SU-DHL-6 (cell line): Measurements from ENCODE around the gene SYNJ2.

Experiments
- H2AFZ ChIP-seq: fragments of 200-600 bp; sonication (generic); 2 replicates; pipeline ENCODE4 v1.6.1; 2014; ENCODE audit warnings: low read depth, mild to moderate bottlenecking, moderate library complexity, mixed read lengths, antibody characterized with exemption, low read length; ENCODE audit not compliant: severe bottlenecking
- H3F3A ChIP-seq: fragments of 200-600 bp; shearing (Covaris generic); 2 replicates; pipeline ENCODE4 v1.6.0; 2016; ENCODE audit warnings: antibody characterized with exemption, mild to moderate bottlenecking; ENCODE audit not compliant: insufficient read depth
- H3K27ac ChIP-seq: fragments of 200-600 bp; sonication (generic); 2 replicates; pipeline ENCODE4 v1.5.1; 2016; ENCODE audit warnings: low read depth, mild to moderate bottlenecking, low read length, moderate library complexity, mixed read lengths
- H3K27me3 ChIP-seq: fragments of 200-600 bp; sonication (generic), shearing (Covaris generic); 2 replicates; pipeline ENCODE4 v1.6.0; 2014; ENCODE audit warnings: mild to moderate bottlenecking, low read length
- H3K36me3 ChIP-seq: fragments of 200-600 bp; sonication (generic); 2 replicates; pipeline ENCODE4 v1.6.1; 2014; ENCODE audit warnings: mild to moderate bottlenecking, low read length, mixed read lengths
- H3K4me2 ChIP-seq: fragments of 300-600, 200-600 bp; shearing (Covaris generic), sonication (generic); 2 replicates; pipeline ENCODE4 v1.6.0; 2014; ENCODE audit warnings: low read length, low read depth, mild to moderate bottlenecking; ENCODE audit not compliant: poor library complexity, severe bottlenecking
- H3K4me3 ChIP-seq: fragments of 200-600 bp; sonication (generic); 2 replicates; pipeline ENCODE4 v1.5.1; 2014; ENCODE audit warnings: antibody characterized with exemption, low read length, mild to moderate bottlenecking, mixed read lengths; ENCODE audit not compliant: insufficient read depth, poor library complexity, severe bottlenecking
- H3K79me2 ChIP-seq: fragments of 200-600 bp; sonication (generic); 2 replicates; pipeline ENCODE4 v1.6.1; 2014; ENCODE audit warnings: mild to moderate bottlenecking, low read length, moderate library complexity; ENCODE audit not compliant: insufficient read depth
- H3K9ac ChIP-seq: fragments of 200-600 bp; sonication (generic); 2 replicates; pipeline ENCODE4 v1.7.0; 2014; ENCODE audit warnings: mild to moderate bottlenecking, low read length
- H3K9me2 ChIP-seq: fragments of 200-600 bp; sonication (generic); replicated peaks from 2 replicates; pipeline ENCODE4 v1.6.1; 2014; ENCODE audit warnings: low read length; ENCODE audit not compliant: insufficient read depth
- H3K9me3 ChIP-seq: fragments of 200-600 bp; sonication (generic); 2 replicates; pipeline ENCODE4 v1.6.1; 2014; ENCODE audit warnings: low read length, mixed read lengths; ENCODE audit not compliant: insufficient read depth
- H4K20me1 ChIP-seq: fragments of 200-600 bp; sonication (generic); 2 replicates; pipeline ENCODE4 v1.6.1; 2014; ENCODE audit warnings: low read depth, mild to moderate bottlenecking, antibody characterized with exemption, low read length, moderate library complexity, mixed read lengths
- EZH2phosphoT487 ChIP-seq: fragments of 200-600 bp; sonication (generic), shearing (Covaris generic); conservative IDR thresholded peaks from 2 replicates; pipeline ENCODE4 v1.6.1; 2018; ENCODE audit warnings: mild to moderate bottlenecking, antibody characterized with exemption, low read length, moderate library complexity, mixed read lengths
- TF ChIP-seq, protein P1 (sequence below): fragments of 200-600 bp; sonication (generic); IDR thresholded peaks from one replicate; pipeline ENCODE4 v1.5.1; 2017; ENCODE audit warnings: antibody characterized with exemption, mild to moderate bottlenecking, low read length, moderate library complexity; ENCODE audit not compliant: insufficient read depth, poor library complexity, severe bottlenecking

The SYNJ2 gene

GRCh38 chr6:158115102-158115501 lies 133.4 kb downstream of the SYNJ2 start:
- no peak overlapping the region for H3K9ac ChIP-seq
- no peak overlapping the region for H3K4me3 ChIP-seq
- no peaks in the 10 kb centered on the region for H4K20me1 ChIP-seq
- H3K4me2 ChIP-seq: no peak overlapping the region
- H3F3A ChIP-seq: no peaks in the 10 kb centered on the region
- H3K27me3 ChIP-seq: no peaks in the 10 kb centered on the region
- no peaks in the 10 kb centered on the region for H3K79me2 ChIP-seq
- H3K27ac ChIP-seq: no peak overlapping the region
- no peak overlapping the region for H2AFZ ChIP-seq
- H3K36me3 ChIP-seq: no peaks in the 10 kb centered on the region
- no peaks in the 10 kb centered on the region for H3K9me3 ChIP-seq
- TF ChIP-seq, protein P1, sequence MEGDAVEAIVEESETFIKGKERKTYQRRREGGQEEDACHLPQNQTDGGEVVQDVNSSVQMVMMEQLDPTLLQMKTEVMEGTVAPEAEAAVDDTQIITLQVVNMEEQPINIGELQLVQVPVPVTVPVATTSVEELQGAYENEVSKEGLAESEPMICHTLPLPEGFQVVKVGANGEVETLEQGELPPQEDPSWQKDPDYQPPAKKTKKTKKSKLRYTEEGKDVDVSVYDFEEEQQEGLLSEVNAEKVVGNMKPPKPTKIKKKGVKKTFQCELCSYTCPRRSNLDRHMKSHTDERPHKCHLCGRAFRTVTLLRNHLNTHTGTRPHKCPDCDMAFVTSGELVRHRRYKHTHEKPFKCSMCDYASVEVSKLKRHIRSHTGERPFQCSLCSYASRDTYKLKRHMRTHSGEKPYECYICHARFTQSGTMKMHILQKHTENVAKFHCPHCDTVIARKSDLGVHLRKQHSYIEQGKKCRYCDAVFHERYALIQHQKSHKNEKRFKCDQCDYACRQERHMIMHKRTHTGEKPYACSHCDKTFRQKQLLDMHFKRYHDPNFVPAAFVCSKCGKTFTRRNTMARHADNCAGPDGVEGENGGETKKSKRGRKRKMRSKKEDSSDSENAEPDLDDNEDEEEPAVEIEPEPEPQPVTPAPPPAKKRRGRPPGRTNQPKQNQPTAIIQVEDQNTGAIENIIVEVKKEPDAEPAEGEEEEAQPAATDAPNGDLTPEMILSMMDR: no peak
- no peak for TF ChIP-seq EZH2phosphoT487
- no peaks in the 10 kb centered on the region for H3K9me2 ChIP-seq

- Histone ChIP-seq H3K79me2 (no peaks in the 10 kb centered on the region), H3K27me3 (no peaks in the 10 kb centered on the region), H3K9me2 (no peaks in the 10 kb centered on the region), H2AFZ (no peak overlapping the region), H3F3A (no peaks in the 10 kb centered on the region), H3K9ac (no peak overlapping the region), H4K20me1 (no peaks in the 10 kb centered on the region), H3K9me3 (no peaks in the 10 kb centered on the region), H3K4me2 (no peak overlapping the region), H3K4me3 (no peak overlapping the region), H3K27ac (no peak overlapping the region), H3K36me3 (no peaks in the 10 kb centered on the region)
- no peak for TF ChIP-seq EZH2phosphoT487
- TF ChIP-seq, protein P1: no peak
Observed at GRCh38 chr6:158115508-158115907, 133.8 kb downstream of the SYNJ2 start.

GRCh38 chr6:158118886-158119285 lies 137.2 kb downstream of the SYNJ2 start:
- Histone ChIP-seq H3K9ac (no peak overlapping the region), H3K4me3 (no peak overlapping the region), H2AFZ (no peak overlapping the region), H3K9me2 (no peaks in the 10 kb centered on the region), H3K27me3 (no peaks in the 10 kb centered on the region), H3K9me3 (no peaks in the 10 kb centered on the region), H3K4me2 (no peak overlapping the region), H3K27ac (no peak overlapping the region), H3F3A (no peaks in the 10 kb centered on the region), H4K20me1 (no peaks in the 10 kb centered on the region), H3K79me2 (no peaks in the 10 kb centered on the region), H3K36me3 (no peaks in the 10 kb centered on the region)
- TF ChIP-seq EZH2phosphoT487: no peak
- TF ChIP-seq, protein P1: no peak
